ENCODE results near the gene PDZRN3. TPM values are rescaled to one million over a fixed set of nuclear protein-coding genes. Genes with fewer than 3 reads are reported as not detected.
A peak's percentile ranks its signal among the peaks of the same experiment; 100 is the strongest.

PDZRN3 gene
- polyA plus RNA-seq, 1 of the 3 experiments (the other 2 are of a cell fraction), result 10.3 TPM

DNA sequence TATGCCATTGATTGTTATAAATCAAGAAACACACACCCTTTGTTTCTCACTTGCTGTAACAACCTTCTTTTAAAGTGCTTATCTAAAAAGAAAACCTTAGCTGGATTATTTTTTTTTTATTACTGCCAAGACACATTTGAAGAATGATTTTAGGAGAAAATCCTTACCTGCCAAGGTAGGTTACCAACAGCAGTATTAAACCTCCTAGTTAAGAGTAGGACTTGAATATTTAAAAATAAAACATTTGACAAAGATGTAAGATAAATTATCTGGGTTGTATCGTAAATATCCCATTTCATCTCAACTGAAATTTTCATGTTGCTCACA lies 192.1 kb downstream of the PDZRN3 start:
- 21% methylated on average over 1 of the region's 1 CpG for WGBS (ENCODE audit: low lambda C conversion rate)
- H3K4me3 ChIP-seq (ENCODE audit: low read depth in 2 of 2, low read length in 1 of 2), result peak overlapping the region in 1 of 2 experiments; percentile 36; a peak in 2 of 4 replicates
- no peaks in the 10 kb centered on the region for H3K9me3 ChIP-seq
- H3K27ac ChIP-seq (ENCODE audit: low read depth in 2 of 2, low read length in 1 of 2), result peak overlapping the region in 1 of 2 experiments; percentile 60; a peak in 1 of 4 replicates
- H2AFZ ChIP-seq (ENCODE audit: low read depth), result no peak overlapping the region
- TF ChIP-seq CHD2 (IDR thresholded peaks at IDR 0.05; ENCODE audit: low read length, partially characterized antibody) (no peak), FOXM1 (IDR thresholded peaks at IDR 0.05; ENCODE audit: low read depth) (no peak), NRF1 (IDR thresholded peaks at IDR 0.05; ENCODE audit: low read depth, low read length) (no peak), TCF12 (IDR thresholded peaks at IDR 0.05) (no peak), TEAD4 (IDR thresholded peaks at IDR 0.05; ENCODE audit: borderline replicate concordance, insufficient read depth) (no peak), JUND (IDR thresholded peaks at IDR 0.05) (no peak), MEF2A (IDR thresholded peaks at IDR 0.05; ENCODE audit: borderline replicate concordance, low read depth) (no peak), FOXJ3 (CRISPR knock-in tag; IDR thresholded peaks at IDR 0.05) (no peak), GATA2 (CRISPR knock-in tag; IDR thresholded peaks at IDR 0.05) (no peak), TAF1 (IDR thresholded peaks at IDR 0.05; ENCODE audit: borderline replicate concordance, low read depth, low read length) (no peak)
- TF ChIP-seq, protein P1, sequence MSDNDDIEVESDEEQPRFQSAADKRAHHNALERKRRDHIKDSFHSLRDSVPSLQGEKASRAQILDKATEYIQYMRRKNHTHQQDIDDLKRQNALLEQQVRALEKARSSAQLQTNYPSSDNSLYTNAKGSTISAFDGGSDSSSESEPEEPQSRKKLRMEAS (IDR thresholded peaks at IDR 0.05; ENCODE audit: low read depth), result no peak
- peaks cover 96% of the 10 kb centered on the region for H4K20me1 ChIP-seq (ENCODE audit: insufficient read depth)
- H3K9ac ChIP-seq, result no peak overlapping the region
- H3K9me2 ChIP-seq, result no peaks in the 10 kb centered on the region
- CTCF ChIA-PET, result interaction anchor here (0.6 to 6.7 kb wide), 25 partner anchors 12 to 416 kb away, joined by 3 to 60 read pairs (median 4); no protein-coding TSS in a partner anchor
- no peaks in the 10 kb centered on the region for H3F3A ChIP-seq (replicated peaks; ENCODE audit: insufficient read depth)
- peaks cover 0 to 49% of the 10 kb centered on the region in 2 experiments; a peak in 2 of 4 replicates for H3K4me1 ChIP-seq (ENCODE audit: control insufficient read depth in 1 of 2, insufficient read depth in 2 of 2, low read depth in 1 of 2, low read length in 1 of 2)
- DNase-seq, result no peak
- POLR2A ChIA-PET, result no interaction called here
- H3K27me3 ChIP-seq (ENCODE audit: insufficient read depth), result no peaks in the 10 kb centered on the region
- H3K4me2 ChIP-seq, result no peak overlapping the region
- H3K79me2 ChIP-seq (ENCODE audit: insufficient read depth), result peaks cover 12% of the 10 kb centered on the region; the same call in 1 of the 2 replicates
- H3K36me3 ChIP-seq (replicated peaks in 1 of 2; ENCODE audit: control insufficient read depth in 1 of 2, insufficient read depth in 2 of 2, low read length in 1 of 2), result no peaks in the 10 kb centered on the region

DNA sequence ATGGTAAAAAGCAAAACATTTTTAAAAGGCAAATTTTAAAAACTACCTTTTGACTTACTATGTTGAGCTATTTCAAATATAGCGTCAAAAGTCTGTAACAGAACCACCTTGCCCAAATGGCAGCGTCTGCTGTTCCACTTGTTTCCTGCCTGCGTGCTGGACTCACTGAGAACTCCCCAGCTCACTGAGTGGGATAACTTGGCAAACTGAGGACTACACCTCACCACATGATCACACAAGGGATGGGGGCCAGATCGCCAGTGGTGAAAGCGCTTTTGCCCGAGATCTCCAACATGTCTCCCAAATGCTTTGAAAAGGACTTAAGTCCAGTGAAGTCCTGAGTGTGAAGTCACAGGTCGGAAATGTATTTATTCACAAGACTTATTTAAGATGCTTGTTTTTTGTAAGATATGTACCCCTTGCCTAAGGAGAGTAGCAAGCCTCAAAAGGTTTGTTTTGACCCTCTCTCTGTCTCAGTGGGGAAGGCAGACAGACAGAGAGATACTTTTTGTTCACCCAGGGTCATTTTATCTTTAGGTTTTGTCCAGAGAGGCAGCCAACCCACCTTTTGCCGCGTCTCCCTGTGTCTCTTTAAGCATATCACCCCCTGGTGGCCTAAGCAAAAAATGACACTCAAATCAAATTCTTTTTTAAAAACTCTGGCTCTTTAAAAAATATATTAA lies 192.6 kb downstream of the PDZRN3 start:
- no peaks in the 10 kb centered on the region for H3K9me2 ChIP-seq
- peaks cover 0 to 54% of the 10 kb centered on the region in 2 experiments; a peak in 2 of 4 replicates for H3K4me1 ChIP-seq (ENCODE audit: control insufficient read depth in 1 of 2, insufficient read depth in 2 of 2, low read depth in 1 of 2, low read length in 1 of 2)
- TF ChIP-seq RAD21 (IDR thresholded peaks at IDR 0.05; ENCODE audit: low read length) (peak; percentile 81), FOXM1 (IDR thresholded peaks at IDR 0.05; ENCODE audit: low read depth) (no peak), TAF1 (IDR thresholded peaks at IDR 0.05; ENCODE audit: borderline replicate concordance, low read depth, low read length) (no peak), SMC3 (IDR thresholded peaks at IDR 0.05; ENCODE audit: low read depth, low read length) (peak; percentile 68), RCOR1 (IDR thresholded peaks at IDR 0.05; ENCODE audit: low read length) (0 out of 2 replicates have a peak, but pooled peaks have one; percentile 7), MXI1 (IDR thresholded peaks at IDR 0.05; ENCODE audit: low read depth, low read length) (no peak)
- TF ChIP-seq, protein P2, sequence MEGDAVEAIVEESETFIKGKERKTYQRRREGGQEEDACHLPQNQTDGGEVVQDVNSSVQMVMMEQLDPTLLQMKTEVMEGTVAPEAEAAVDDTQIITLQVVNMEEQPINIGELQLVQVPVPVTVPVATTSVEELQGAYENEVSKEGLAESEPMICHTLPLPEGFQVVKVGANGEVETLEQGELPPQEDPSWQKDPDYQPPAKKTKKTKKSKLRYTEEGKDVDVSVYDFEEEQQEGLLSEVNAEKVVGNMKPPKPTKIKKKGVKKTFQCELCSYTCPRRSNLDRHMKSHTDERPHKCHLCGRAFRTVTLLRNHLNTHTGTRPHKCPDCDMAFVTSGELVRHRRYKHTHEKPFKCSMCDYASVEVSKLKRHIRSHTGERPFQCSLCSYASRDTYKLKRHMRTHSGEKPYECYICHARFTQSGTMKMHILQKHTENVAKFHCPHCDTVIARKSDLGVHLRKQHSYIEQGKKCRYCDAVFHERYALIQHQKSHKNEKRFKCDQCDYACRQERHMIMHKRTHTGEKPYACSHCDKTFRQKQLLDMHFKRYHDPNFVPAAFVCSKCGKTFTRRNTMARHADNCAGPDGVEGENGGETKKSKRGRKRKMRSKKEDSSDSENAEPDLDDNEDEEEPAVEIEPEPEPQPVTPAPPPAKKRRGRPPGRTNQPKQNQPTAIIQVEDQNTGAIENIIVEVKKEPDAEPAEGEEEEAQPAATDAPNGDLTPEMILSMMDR (IDR thresholded peaks at IDR 0.05), result peak; percentile 85
- peaks cover 13% of the 10 kb centered on the region; the same call in 1 of the 2 replicates for H3K79me2 ChIP-seq (ENCODE audit: insufficient read depth)
- peak overlapping the region in 1 of 2 experiments; percentile 94; a peak in 2 of 4 replicates for H3K27ac ChIP-seq (ENCODE audit: low read depth in 2 of 2, low read length in 1 of 2)
- H3K4me2 ChIP-seq, result no peak overlapping the region
- peaks cover 95% of the 10 kb centered on the region for H4K20me1 ChIP-seq (ENCODE audit: insufficient read depth)
- no peaks in the 10 kb centered on the region for H3K9me3 ChIP-seq
- H3K9ac ChIP-seq, result no peak overlapping the region
- no peaks in the 10 kb centered on the region for H3K27me3 ChIP-seq (ENCODE audit: insufficient read depth)
- peak overlapping the region in 1 of 2 experiments; percentile 38; a peak in 2 of 4 replicates for H3K4me3 ChIP-seq (ENCODE audit: low read depth in 2 of 2, low read length in 1 of 2)
- H3F3A ChIP-seq (replicated peaks; ENCODE audit: insufficient read depth), result no peaks in the 10 kb centered on the region
- no peak overlapping the region for H2AFZ ChIP-seq (ENCODE audit: low read depth)
- peak; percentile 68 for DNase-seq
- H3K36me3 ChIP-seq (replicated peaks in 1 of 2; ENCODE audit: control insufficient read depth in 1 of 2, insufficient read depth in 2 of 2, low read length in 1 of 2), result no peaks in the 10 kb centered on the region
- POLR2A ChIA-PET, result no interaction called here
- CTCF ChIA-PET, result interaction anchor here (0.6 to 6.7 kb wide), 39 partner anchors 12 to 417 kb away, joined by 3 to 60 read pairs (median 3); no protein-coding TSS in a partner anchor
- WGBS (ENCODE audit: low lambda C conversion rate), result 38% methylated on average over 9 of the region's 9 CpGs

All from SK-N-SH (cell line).